ENCODE data around the gene WNT10A.
"Not testable (repeated sequence)": the region's sequence is repeated elsewhere in the genome, so short reads cannot be mapped to it uniquely, and the experiment has no call there.

Gene WNT10A

GRCh38 chr2:218837495-218837894, 43.2 kb upstream of the WNT10A start:
- H3K4me3 ChIP-seq (ENCODE audit: low read depth, low read length), result no peak overlapping the region
- TF ChIP-seq CTCF (IDR thresholded peaks at IDR 0.05; ENCODE audit: low read depth, low read length), result no peak
- DNase-seq (ENCODE audit: low read depth, low spot score), result no peak
- in situ Hi-C loops (cut with HindIII; ENCODE audit: low sequenced_read_pairs), result no loop called here

- no peak for DNase-seq (ENCODE audit: low read depth, low spot score)
- TF ChIP-seq CTCF (IDR thresholded peaks at IDR 0.05; ENCODE audit: low read depth, low read length), result no peak
- in situ Hi-C loops (cut with HindIII; ENCODE audit: low sequenced_read_pairs), result no loop called here
- no peak overlapping the region for H3K4me3 ChIP-seq (ENCODE audit: low read depth, low read length)
Observed at GRCh38 chr2:218839430-218839829, 41.2 kb upstream of the WNT10A start.

GRCh38 chr2:218839888-218840287, 40.8 kb upstream of the WNT10A start:
- H3K4me3 ChIP-seq (ENCODE audit: low read depth, low read length), result no peak overlapping the region
- no peak for TF ChIP-seq CTCF (IDR thresholded peaks at IDR 0.05; ENCODE audit: low read depth, low read length)
- in situ Hi-C loops (cut with HindIII; ENCODE audit: low sequenced_read_pairs), result no loop called here
- DNase-seq (ENCODE audit: low read depth, low spot score), result no peak

GRCh38 chr2:218844334-218844733, 36.3 kb upstream of the WNT10A start:
- in situ Hi-C loops (cut with HindIII; ENCODE audit: low sequenced_read_pairs); DNase-seq (ENCODE audit: low read depth, low spot score); H3K4me3 ChIP-seq (ENCODE audit: low read depth, low read length): not testable (repeated sequence)

- DNase-seq (ENCODE audit: low read depth, low spot score); H3K4me3 ChIP-seq (ENCODE audit: low read depth, low read length); in situ Hi-C loops (cut with HindIII; ENCODE audit: low sequenced_read_pairs): not testable (repeated sequence)
Observed at GRCh38 chr2:218846963-218847362, 33.7 kb upstream of the WNT10A start.

DNA sequence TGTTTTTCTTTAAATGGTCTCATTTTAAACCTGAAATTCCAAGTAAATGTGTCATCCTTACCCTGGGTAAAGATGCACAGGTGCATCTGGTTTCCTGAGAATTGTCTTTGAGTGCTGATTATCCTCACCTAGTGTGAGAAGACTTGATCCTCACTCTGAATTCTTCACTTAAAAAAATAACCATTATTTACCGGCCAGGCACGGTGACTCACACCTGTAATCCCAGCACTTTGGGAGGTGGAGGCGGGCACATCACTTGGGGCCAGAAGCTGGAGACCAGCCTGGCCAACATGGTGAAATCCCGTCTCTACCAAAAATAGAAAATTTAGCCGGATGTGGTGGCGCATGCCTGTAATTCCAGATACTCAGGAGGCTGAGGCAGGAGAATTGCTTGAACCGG, 30.9 kb upstream of the WNT10A start:
- no peak for DNase-seq (ENCODE audit: low read depth, low spot score)
- no peak for TF ChIP-seq CTCF (IDR thresholded peaks at IDR 0.05; ENCODE audit: low read depth, low read length)
- no peak overlapping the region for H3K4me3 ChIP-seq (ENCODE audit: low read depth, low read length)
- in situ Hi-C loops (cut with HindIII; ENCODE audit: low sequenced_read_pairs), result no loop called here

GRCh38 chr2:218850796-218851195, 29.9 kb upstream of the WNT10A start:
- in situ Hi-C loops (cut with HindIII; ENCODE audit: low sequenced_read_pairs), result no loop called here
- DNase-seq (ENCODE audit: low read depth, low spot score), result no peak
- no peak for TF ChIP-seq CTCF (IDR thresholded peaks at IDR 0.05; ENCODE audit: low read depth, low read length)
- H3K4me3 ChIP-seq (ENCODE audit: low read depth, low read length), result no peak overlapping the region

- no peak overlapping the region for H3K4me3 ChIP-seq (ENCODE audit: low read depth, low read length)
- no peak for TF ChIP-seq CTCF (IDR thresholded peaks at IDR 0.05; ENCODE audit: low read depth, low read length)
- in situ Hi-C loops (cut with HindIII; ENCODE audit: low sequenced_read_pairs), result no loop called here
- no peak for DNase-seq (ENCODE audit: low read depth, low spot score)
Observed at GRCh38 chr2:218851286-218851685, 29.4 kb upstream of the WNT10A start.
